ENCODE data around the gene NOL11.
"Not testable (repeated sequence)": the region's sequence is repeated elsewhere in the genome, so short reads cannot be mapped to it uniquely, and the experiment has no call there.

The NOL11 gene

DNA sequence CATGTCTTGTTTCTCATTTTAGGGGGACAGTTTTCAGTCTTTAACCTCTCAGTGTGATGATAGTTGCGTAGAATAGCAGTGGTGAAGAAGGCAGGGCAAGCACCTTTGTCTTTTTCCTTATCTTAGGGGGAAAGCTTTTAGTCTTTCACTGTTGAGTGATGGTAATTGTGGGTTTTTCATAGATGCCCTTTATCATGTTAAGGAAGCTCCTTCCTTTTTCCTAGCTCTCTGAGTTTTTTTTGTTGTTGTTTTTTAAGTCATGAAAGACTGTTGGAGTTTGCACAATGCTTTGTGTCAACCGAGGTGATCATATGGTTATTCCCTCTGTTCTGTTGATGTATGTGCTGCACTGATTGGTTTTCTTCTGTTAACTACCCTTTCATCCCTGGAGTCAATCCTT is 15.7 kb downstream of the NOL11 start:
- peaks cover 94% of the 10 kb centered on the region for H3K36me3 ChIP-seq (ENCODE audit: insufficient read depth, low read length)
- no peak overlapping the region for H3K9ac ChIP-seq (ENCODE audit: insufficient read length)
- no peak for DNase-seq (ENCODE audit: low read depth, low spot score)
- TF ChIP-seq EZH2 (IDR thresholded peaks at IDR 0.05) (no peak), FOXP2 (optimal IDR thresholded peaks at IDR 0.05; ENCODE audit: control extremely low read depth, extremely low read length, insufficient read depth) (no peak), POLR2AphosphoS5 (IDR thresholded peaks at IDR 0.05; ENCODE audit: borderline replicate concordance, low read depth, low read length) (no peak)
- H3K4me3 ChIP-seq, result no peak overlapping the region
- H3K9me3 ChIP-seq (ENCODE audit: low read depth, low read length), result peaks cover 2% of the 10 kb centered on the region; the same call in 1 of the 2 replicates
- H3K27ac ChIP-seq, result no peak overlapping the region

DNA sequence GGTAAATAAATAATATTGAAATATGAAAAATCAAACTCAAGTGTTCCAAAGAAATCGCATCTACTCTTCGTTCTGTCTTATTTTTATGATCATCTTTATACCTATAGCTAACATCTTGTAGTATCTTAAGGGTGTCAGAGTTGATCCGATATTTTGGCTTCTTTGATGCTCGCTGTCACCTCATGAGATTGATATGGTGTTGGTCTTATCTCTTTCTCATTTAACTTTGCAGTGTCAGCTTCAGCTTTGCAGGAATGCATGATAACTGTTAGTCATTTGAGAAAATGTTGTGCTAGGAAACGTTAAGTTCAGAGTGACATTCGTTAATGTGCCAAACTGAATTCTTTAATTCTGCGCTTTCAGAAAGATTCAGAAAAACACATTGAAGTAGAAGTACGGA is 19.4 kb downstream of the NOL11 start:
- Histone ChIP-seq H3K27ac (no peak overlapping the region), H3K9me3 (ENCODE audit: low read depth, low read length) (no peaks in the 10 kb centered on the region), H3K36me3 (ENCODE audit: insufficient read depth, low read length) (peaks cover 91% of the 10 kb centered on the region), H3K9ac (ENCODE audit: insufficient read length) (no peak overlapping the region), H3K4me3 (no peak overlapping the region)
- TF ChIP-seq POLR2AphosphoS5 (IDR thresholded peaks at IDR 0.05; ENCODE audit: borderline replicate concordance, low read depth, low read length) (no peak), EZH2 (IDR thresholded peaks at IDR 0.05) (no peak), FOXP2 (optimal IDR thresholded peaks at IDR 0.05; ENCODE audit: control extremely low read depth, extremely low read length, insufficient read depth) (no peak)
- no peak for DNase-seq (ENCODE audit: low read depth, low spot score)

DNA sequence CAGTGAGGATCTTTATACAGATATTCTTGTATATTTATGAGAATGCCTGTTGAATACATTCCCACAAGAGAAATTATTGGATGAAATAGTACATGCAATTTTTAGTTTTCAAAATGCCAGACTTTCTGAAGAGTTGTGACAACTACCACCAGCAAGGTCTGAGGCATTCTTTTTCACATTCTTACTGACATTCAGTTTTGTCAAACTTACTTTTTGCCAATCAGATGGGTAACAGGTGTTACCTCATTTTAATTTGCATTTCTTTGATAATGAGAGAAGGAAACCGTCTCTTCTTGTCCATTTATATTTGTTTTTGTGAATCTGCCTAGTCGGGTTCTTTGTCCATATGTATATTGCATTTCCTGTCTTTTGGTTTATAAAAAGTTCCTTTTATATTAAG is 24.3 kb downstream of the NOL11 start:
- H3K27ac ChIP-seq, result no peak overlapping the region
- no peak overlapping the region for H3K4me3 ChIP-seq
- TF ChIP-seq POLR2AphosphoS5 (IDR thresholded peaks at IDR 0.05; ENCODE audit: borderline replicate concordance, low read depth, low read length), result no peak
- TF ChIP-seq EZH2 (IDR thresholded peaks at IDR 0.05), result no peak
- no peak for TF ChIP-seq FOXP2 (optimal IDR thresholded peaks at IDR 0.05; ENCODE audit: control extremely low read depth, extremely low read length, insufficient read depth)
- no peaks in the 10 kb centered on the region for H3K9me3 ChIP-seq (ENCODE audit: low read depth, low read length)
- peaks cover 84% of the 10 kb centered on the region for H3K36me3 ChIP-seq (ENCODE audit: insufficient read depth, low read length)
- DNase-seq (ENCODE audit: low read depth, low spot score), result no peak
- H3K9ac ChIP-seq (ENCODE audit: insufficient read length), result no peak overlapping the region

DNA sequence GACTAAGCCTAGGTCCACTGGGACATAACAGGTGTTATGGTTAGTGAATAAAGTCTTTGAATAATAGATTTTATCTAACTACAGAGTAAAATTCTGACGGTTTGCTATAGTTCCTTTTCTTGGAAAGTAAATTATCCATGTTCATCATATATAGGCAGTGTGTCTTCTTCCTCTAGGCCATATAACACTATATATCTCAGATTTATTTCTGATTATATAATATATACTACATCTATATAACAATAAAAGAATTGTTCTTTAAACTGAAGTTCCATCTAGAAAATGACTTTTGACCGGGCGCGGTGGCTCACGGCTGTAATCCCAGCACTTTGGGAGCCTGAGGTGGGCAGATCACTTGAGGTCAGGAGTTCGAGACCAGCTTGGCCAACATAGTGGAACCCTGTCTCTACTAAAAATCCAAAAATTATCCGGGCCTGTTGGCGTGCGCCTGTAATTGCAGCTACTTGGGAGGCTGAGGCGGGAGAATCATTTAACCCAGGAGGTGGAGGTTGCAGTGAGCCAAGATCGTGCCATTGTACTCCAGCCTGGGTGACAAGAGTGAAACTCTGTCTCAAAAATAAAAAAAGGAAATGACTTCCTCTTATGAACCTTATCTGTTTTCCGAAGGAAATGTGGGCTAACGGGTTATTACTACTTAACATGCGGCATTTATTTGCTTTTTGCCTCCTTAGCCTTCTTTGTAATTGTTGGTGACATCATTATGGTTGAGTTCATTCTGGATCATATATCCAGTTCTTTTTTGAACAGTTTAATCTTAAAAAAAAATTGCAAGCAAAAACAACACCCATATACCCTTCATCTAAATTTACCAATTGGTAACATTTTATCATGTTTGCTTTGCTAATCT is 29.2 kb downstream of the NOL11 start:
- Histone ChIP-seq H3K9me3 (ENCODE audit: low read depth, low read length) (no peaks in the 10 kb centered on the region), H3K4me3 (no peak overlapping the region), H3K9ac (ENCODE audit: insufficient read length) (no peak overlapping the region), H3K36me3 (ENCODE audit: insufficient read depth, low read length) (peaks cover 70% of the 10 kb centered on the region), H3K27ac (no peak overlapping the region)
- TF ChIP-seq FOXP2 (optimal IDR thresholded peaks at IDR 0.05; ENCODE audit: control extremely low read depth, extremely low read length, insufficient read depth) (no peak), EZH2 (IDR thresholded peaks at IDR 0.05) (no peak), POLR2AphosphoS5 (IDR thresholded peaks at IDR 0.05; ENCODE audit: borderline replicate concordance, low read depth, low read length) (no peak)
- no peak for DNase-seq (ENCODE audit: low read depth, low spot score)

DNA sequence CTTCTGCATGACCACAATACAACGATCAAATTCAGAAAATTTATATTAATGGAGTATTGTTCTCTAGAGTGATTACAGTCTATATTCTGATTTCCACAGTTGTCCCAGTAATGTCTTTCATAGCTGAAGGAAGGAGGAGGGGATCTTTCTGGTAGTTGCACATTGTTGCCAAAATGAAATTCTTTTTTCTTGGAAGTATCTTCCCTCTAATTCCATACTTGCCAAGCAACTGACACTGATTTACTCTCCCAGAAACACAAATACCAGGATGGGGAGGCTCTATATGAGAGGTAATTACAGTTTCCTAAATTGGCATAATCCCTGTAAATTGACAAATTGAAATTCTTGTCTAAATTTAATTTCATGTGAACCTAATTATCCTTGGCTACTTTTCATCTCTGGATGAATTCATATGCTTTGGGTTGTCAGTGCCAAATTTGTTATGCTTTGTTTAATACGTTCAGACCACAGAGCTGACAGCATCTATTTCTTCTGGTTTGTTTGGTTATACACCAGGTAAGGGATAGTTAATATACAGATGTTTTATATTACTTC is 30.0 kb downstream of the NOL11 start:
- DNase-seq (ENCODE audit: low read depth, low spot score), result no peak
- no peaks in the 10 kb centered on the region for H3K9me3 ChIP-seq (ENCODE audit: low read depth, low read length)
- H3K36me3 ChIP-seq (ENCODE audit: insufficient read depth, low read length), result peaks cover 62% of the 10 kb centered on the region
- no peak overlapping the region for H3K27ac ChIP-seq
- TF ChIP-seq FOXP2 (optimal IDR thresholded peaks at IDR 0.05; ENCODE audit: control extremely low read depth, extremely low read length, insufficient read depth) (no peak), POLR2AphosphoS5 (IDR thresholded peaks at IDR 0.05; ENCODE audit: borderline replicate concordance, low read depth, low read length) (no peak), EZH2 (IDR thresholded peaks at IDR 0.05) (no peak)
- no peak overlapping the region for H3K9ac ChIP-seq (ENCODE audit: insufficient read length)
- H3K4me3 ChIP-seq, result no peak overlapping the region

DNA sequence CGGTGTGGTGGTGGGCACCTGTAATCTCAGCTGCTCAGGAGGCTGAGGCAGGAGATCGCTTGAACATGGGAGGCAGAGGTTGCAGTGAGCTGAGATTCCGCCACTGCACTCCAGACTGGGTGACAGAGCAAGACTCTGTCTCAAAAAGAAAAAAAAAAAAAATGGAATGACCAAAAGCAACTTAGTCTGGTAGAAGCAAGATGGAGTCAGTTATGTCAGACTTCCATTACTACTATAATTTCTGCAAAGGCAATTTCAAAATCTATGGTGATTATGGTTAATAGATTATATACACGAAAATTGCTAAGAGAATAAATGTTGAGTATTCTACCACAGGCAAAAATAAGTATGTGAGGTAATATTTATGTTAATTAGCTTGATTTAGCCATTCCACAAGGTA is 32.3 kb downstream of the NOL11 start:
- DNase-seq (ENCODE audit: low read depth, low spot score), result no peak
- Histone ChIP-seq H3K9me3 (ENCODE audit: low read depth, low read length) (no peaks in the 10 kb centered on the region), H3K27ac (no peak overlapping the region), H3K9ac (ENCODE audit: insufficient read length) (no peak overlapping the region), H3K36me3 (ENCODE audit: insufficient read depth, low read length) (peaks cover 45% of the 10 kb centered on the region), H3K4me3 (no peak overlapping the region)
- no peak for TF ChIP-seq FOXP2 (optimal IDR thresholded peaks at IDR 0.05; ENCODE audit: control extremely low read depth, extremely low read length, insufficient read depth)
- TF ChIP-seq POLR2AphosphoS5 (IDR thresholded peaks at IDR 0.05; ENCODE audit: borderline replicate concordance, low read depth, low read length), result no peak
- TF ChIP-seq EZH2 (IDR thresholded peaks at IDR 0.05), result no peak

DNA sequence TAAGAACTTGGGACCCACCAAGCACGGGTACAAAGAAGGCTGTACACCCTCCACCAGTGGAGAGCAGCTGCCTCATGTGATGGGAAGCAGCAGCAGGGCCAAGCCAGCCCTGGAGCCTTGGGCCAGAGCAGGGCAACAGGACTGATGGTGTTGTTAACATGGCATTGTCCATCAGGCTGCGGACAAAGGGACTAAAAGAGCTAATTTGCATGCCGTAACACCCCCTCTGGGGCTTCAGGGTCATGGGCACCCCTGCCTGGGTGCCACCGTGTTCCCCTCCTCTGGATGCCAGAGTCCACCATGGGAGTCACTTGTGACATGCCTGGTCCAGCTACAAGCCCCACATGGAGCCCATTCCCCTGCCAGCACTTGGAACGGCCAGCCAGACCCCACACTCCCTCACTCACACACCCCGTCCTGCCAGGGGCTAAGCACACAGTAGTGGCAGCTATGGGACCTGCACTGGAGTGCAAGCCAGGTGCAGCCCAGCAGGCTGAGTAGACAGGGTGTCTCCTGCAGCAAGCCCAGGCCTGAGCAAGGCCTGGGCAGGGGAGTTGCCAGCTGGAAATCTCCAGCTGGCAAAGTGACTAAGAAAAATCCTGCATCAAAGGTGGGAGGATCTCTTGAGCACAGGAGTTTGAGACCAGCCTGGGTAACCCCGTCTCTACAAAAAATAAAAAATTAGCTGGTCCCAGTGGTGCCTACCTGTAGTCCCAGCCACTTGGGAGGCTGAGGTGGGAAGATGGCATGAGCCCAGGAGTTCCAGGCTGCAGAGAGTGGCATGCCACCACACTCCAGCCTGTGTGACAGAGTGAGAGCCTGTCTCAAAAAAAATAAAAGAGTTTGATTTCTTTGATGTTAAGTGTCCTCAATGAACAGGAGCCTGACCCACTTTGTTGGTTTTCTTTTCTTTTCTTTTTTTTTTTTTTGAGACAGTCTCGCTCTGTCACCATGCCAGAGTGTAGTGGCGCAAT is 33.7 kb downstream of the NOL11 start:
- no peak for TF ChIP-seq EZH2 (IDR thresholded peaks at IDR 0.05)
- TF ChIP-seq POLR2AphosphoS5 (IDR thresholded peaks at IDR 0.05; ENCODE audit: borderline replicate concordance, low read depth, low read length), result no peak; the same call in 1 of the 2 replicates
- no peak for TF ChIP-seq FOXP2 (optimal IDR thresholded peaks at IDR 0.05; ENCODE audit: control extremely low read depth, extremely low read length, insufficient read depth)
- no peak overlapping the region for H3K4me3 ChIP-seq
- DNase-seq (ENCODE audit: low read depth, low spot score), result no peak
- H3K36me3 ChIP-seq (ENCODE audit: insufficient read depth, low read length), result peaks cover 41% of the 10 kb centered on the region
- H3K27ac ChIP-seq, result no peak overlapping the region
- H3K9ac ChIP-seq (ENCODE audit: insufficient read length), result no peak overlapping the region
- H3K9me3 ChIP-seq (ENCODE audit: low read depth, low read length), result no peaks in the 10 kb centered on the region

DNA sequence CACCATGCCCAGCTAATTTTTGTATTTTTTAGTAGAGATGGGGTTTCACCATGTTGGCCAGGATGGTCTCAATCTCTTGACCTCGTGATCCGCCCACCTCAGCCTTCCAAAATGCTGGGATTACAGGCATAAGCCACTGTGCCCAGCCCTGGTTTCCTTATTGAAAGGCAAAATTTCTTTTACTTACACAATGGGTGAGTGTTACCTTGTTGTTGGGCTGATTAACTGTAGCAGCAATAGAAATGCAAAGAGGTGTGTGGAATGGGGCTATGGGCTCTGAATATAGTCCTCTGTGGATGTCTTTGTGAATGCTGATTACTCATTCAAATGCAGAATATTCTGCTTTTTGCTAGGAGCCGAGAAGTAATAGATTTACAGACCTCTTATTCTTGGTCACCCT is 34.4 kb downstream of the NOL11 start:
- not testable (repeated sequence) for H3K9me3 ChIP-seq (ENCODE audit: low read depth, low read length); H3K4me3 ChIP-seq; H3K27ac ChIP-seq; DNase-seq (ENCODE audit: low read depth, low spot score); H3K9ac ChIP-seq (ENCODE audit: insufficient read length)
- peaks cover 37% of the 10 kb centered on the region for H3K36me3 ChIP-seq (ENCODE audit: insufficient read depth, low read length)
